GM21528 (cell line): ENCODE results near the gene DUSP3.

Experiments used
- ATAC-seq: cut with Tn5 transposase; IDR thresholded peaks from one replicate; pipeline ENCODE4 v1.9.1; 2021; ENCODE audit warnings: mild to moderate bottlenecking, moderate library complexity; ENCODE audit not compliant: unreplicated experiment, low FRiP score

Gene DUSP3

DNA sequence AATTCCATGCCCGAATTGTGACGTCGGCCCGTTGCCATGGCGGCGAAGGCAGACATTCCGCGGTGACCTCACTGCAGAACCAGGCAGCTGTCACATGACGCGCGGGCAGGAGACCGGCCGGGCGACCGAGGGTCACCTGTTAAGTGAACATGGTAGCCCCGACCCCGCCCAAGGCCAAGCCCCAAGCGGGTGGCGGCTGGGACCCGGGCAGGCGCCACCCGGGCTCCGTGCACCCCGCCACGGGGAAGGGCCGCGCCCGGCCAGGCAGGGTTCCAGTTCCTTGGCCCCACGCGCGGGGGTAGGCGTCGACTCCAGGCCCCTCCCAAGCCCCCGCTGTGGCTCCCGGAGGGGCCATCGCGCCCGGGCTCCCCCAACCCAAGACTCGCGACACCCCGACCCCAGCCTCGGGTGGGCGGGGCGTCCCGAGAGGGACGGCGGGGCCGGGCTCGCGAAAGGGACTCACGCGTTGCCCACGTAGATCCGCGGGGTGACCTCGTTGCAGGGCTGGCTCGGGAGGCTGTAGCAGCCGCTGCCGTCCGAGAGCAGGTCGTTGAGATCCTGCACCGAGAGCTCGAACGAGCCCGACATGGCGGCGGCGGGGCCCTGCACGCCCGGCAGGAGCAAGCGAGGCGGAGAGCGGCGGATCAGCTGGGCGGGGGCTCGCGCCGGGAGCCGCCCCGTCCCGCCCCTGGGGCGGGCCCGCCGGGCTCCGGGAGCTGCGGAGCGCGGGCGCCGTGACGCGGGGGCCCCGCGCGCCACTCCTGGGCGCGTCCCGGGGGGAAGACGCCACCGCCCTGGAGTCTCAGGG, at the start of gene DUSP3:
Gene DUSP3, minus strand, starts transcription at position 641 of the 808 bp plus-strand sequence. Its CDS starts 53 bp downstream, at position 588.
- peak; percentile 76 for ATAC-seq

DNA sequence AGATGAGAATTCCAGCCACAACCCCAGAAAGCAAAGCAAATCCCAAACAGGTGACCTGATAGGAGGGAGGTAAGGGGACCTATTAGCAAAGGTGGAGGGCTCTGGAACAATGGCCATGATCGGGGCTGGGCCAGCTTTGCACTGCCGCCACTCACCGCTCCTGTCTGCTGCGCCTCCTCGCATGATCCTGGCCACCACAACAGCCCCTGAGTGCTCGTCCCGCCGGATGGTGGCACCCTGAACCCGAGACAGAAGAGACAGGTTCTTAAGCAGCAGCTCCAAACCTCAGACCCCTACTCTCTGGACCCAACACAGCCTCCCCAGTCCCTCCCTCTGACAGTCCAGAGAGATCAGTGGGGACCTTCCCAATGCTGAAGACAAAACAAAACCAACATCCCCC, 48.8 kb upstream of the DUSP3 start:
- ATAC-seq: no peak

DNA sequence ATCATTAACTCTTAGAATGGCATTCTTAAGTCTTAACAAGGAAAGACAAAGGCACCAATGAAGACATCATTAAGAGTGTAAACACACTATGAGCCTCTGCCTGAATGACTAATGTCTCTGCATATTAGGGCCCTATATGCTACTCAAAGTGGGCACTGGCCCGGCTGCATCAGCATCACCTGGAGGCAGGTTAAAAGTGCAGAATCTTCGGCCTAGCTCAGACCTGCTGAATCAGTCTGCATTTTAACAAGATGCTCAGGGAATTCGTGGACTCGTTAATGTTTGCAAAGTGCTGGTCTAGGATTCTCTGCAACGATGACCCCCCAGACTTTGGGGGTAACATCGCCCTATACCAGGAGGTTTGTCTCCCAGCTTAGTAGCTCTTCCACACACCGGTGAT, 47.4 kb upstream of the DUSP3 start:
- no peak for ATAC-seq

DNA sequence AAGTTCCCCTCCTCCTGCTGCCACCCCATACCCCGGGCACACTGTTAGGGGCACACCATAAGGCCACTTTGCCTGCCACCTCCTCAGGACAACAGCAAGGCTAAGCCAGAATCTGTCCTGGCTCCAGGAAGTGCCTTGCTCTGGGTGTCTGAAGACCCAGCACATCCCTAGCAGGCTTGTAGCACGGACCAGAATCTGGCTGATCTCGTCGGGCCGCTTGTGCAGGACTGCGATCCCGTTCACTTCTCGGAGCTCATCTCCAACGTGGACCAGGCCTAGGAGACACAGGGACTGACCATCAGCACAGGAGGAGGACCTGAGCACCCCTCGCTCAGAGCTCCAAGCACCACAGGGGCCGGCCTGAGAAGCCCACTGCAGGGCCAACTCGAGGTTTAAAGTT, 46.8 kb upstream of the DUSP3 start:
- ATAC-seq: no peak

DNA sequence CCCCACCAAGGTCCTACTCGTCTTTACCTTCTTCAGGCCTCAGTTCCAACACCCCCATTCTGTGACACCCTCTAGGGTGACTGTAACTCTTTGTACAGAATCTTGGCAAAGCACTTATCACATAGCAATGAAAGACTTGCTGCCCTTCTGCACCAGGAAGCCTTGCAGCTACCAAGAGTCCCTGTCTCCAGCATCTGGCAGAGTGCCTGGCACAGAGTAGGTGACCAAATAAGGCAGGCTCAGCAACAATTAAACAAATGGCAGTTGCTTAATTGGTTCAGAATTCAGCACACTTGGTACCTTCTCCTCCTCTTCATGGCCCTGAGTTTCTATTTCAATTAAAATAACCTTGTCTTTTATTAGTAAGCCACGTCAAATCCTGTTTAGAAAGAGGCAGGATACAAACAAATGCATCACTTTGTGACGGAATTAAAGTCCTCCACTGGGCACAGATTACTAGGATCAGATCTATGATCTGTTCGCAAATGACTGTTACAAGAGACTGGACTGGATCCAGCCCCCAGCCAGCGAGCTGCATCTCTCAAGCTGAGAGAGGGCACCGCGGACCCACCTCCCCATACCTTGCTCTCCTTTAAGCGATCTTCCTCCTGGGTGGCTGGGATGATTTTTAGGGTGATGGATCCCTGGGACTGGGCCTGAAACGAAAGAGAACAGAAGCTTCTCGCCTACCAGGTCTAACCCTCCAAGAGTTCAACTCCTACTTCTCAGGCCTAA, 44.7 kb upstream of the DUSP3 start:
- ATAC-seq: no peak

DNA sequence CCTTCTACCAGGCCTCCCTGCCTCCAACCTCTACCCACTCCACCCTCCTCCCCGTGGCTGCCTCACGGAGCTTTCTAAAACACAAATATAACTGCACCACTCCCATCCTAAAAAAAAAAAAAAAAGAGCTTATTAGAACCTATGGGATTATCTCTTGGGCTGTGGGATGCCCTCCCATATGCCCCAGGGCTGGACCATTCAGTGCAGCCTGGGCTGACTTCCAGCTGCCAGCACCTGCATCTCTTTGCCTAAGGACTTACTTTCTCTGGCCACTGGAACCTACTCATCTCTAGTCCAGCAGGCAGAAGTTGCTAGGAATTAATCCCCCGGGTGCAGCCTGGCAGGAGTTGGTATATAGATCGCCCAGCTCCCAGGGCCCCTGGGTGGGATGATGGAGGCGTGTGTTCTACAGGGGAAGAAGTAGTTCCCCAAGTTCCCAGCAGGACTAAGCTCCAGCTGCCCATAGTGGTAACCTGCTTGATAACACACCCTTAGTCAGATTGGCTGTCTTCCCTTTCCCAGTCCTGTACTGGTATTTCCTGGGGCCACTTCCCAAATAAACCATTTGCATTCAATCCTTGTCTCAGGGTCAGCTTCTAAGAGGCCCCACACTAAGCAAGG, 43.9 kb upstream of the DUSP3 start:
- no peak for ATAC-seq

DNA sequence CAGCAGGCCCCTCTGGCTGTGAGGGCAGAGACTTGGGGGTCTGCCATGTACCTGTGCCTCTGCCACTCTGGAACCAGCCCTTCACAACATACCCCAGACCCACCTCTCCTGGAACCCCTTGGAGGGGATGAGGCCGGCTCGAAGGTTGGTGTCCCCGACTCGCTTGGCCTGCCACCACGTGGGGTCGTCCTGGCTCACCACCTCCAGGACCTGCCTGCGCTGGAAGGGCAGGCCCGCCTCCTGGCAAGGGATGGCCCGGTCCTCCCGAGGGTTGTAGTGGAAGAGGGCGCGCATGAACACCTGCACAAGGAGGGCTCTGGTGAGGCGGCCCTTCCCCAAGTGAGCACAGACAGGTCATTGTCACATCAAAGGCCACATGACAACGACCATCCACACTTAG, 42.0 kb upstream of the DUSP3 start:
- ATAC-seq: no peak

DNA sequence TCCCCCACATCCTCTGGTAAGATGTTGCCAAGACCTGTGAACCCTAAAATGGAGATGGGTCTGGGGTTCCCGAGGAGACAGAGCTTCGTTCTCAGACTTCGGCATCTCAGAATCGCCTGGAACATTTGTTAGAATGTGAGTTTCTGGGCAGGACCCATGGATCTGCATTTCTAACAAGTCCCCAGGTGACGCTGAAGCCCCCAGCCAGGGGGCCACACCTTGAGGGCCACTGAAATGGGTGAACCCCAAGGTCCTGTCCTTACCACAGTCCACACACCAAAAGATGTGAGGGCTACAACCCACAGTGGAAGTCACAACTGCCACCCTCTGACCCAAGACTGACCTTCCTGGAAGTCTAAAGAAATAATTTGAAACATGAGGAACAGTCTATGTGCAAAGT, 40.2 kb upstream of the DUSP3 start:
- no peak for ATAC-seq

DNA sequence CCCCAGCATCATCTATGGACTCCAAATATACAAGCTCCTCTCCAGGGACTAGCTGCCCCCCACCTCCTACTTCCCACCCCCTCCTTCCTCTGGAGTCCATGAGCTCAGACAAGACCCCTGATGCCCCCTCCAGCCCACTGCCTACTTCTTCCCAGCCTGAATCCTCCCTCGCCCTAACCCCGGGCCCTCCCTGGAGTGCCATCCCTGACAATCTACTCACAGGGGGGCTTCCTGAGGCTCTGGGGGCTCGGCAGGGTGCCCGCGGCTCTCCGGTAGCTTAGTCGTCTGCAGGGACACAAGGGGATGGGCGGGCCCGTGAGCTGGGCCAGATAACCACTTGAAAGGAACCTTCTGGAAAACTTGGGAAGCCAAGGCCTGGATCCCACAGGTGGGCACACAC, 39.0 kb upstream of the DUSP3 start:
- no peak for ATAC-seq

DNA sequence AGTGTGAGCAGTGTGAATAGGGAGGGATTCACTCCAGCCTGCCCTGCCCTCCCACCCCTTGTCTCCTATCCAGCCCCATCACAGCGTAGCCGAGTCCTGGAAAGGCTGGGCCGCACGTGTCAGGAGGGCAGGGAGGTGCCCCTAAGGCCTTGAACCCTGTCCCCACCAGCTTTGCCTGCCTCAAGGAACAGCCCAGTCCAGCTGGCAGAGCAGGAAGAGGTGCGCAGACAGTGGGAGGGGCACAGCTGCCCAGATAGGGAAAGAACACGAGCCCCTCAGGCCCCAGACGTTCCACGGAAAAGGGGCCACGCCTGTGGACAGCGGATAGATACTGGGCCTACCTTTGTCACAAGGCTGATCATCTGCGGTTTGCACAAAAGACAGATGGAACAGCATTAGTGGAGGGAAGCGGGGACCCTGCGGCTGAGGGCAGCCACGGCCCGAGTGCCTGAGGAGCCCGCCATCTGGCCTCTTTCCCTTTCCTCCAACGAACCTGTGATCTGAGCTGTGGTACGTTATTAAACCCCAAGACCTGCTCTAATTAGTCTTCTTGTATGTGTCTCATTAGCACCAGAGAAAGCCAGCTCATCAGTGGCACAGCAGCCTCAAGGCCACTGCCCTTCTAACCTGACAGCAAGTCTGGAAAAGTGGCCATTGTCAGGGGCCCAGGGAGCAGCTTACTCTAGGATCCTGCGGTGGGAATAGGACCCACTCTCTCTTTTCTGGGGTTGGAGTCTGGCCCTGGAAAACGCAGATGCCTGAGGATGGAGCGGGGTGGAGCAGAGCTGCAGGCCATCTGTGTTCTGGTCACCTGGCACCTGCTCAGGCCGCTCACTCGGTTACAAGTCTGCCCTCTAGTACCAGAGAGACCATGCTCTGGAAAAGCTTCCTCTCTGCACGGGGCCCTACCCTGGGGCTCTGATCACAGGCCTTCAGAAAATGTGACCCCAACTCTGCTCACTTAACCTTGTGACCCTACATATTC, 37.9 kb upstream of the DUSP3 start:
- ATAC-seq: no peak

DNA sequence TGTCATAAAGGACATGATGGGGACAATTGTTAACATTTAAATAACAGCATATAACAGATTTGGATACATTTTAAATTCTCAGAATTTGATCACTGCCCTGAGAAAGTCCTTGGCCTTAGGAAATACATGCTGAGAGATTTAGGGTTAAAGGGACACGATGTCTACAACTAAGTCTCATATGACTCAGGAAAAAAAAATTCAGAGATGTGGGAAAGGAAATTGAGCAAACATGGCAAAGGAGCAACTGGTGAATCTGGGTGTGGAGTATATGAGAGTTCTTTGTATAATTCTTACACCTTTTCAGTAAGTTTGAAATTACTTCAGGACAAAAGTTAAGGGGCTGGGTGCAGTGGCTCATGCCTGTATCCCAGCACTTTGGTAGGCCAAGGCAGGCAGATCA, 35.9 kb upstream of the DUSP3 start:
- no peak for ATAC-seq

DNA sequence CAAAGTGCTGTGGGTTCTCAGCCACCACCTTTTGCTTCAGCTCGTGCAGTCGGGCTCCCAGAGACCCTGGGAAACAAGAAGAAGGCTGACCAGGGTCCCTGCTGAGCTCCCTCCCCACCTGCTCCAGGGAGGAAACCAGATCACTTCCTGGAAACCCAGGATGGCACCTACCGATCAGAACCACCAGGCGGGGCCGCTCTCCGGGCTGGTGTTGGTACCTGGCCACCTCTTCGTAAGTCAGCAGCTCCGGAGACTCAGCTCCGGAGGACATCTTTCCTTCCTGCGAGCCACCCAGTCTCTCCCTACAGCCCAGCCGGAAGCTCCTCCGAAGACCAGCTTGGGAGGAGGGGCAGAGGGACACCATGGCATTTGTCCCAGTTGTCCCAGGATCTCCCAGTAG, 35.2 kb upstream of the DUSP3 start:
- ATAC-seq: no peak

DNA sequence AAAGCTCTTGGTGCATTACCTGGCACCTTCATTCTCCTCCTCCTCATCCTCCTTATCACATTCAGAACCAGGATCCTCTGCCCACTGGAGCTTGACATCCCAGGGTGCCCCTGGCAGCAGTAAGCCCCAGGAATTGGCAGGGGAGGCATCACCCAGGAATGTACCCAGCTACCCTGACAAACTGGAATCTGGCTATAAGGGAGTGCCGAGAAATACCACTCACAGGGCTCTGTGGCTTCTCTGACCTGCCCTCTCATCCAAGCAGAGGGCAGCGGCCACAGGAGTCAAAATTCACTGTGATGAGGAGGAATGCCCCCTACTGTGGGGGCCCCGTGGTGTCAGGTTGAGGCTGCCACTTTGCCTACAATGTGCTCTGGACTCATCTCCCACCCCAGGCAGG, 34.6 kb upstream of the DUSP3 start:
- ATAC-seq: no peak

DNA sequence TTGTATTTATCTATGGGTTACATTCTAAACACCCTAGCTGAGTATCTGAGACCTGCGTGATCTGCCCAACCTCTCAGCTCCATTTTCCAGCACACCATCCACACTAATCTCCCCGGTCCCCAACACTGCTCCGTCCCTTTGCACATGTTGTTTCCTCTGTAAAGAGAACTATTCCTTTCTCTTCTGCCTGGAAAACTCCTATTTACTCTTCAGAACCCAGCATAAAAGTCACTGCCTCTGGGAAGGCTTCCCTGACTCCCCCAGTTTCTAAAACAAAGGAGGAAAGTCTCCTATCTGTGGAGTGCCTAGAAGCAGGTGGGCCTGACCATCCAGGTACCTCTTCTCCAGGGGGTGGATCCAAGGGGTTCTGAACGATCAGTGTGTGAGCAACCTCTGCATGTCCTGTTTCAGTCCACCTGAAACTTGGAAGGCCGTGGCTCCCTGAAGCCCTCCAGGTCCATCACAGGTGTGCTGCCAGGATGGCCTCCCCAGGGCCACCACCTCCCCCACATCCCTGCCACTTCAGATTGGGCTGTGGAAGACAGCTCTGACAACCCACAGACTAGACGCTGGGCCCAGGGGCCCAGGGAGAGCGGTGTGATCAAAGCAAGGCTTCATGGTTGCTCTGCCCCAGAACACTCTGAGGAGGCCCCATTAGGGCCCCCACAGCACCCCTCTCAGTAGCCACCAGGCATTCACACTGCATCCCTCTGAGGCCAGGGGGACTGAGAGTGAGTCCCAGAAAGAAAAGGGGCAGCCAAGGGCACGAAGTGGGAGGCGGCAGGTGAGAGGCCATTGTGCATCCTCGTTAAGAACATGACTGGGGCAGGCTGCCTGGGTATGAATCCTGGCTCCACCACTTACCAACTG, 33.9 kb upstream of the DUSP3 start:
- ATAC-seq: no peak

DNA sequence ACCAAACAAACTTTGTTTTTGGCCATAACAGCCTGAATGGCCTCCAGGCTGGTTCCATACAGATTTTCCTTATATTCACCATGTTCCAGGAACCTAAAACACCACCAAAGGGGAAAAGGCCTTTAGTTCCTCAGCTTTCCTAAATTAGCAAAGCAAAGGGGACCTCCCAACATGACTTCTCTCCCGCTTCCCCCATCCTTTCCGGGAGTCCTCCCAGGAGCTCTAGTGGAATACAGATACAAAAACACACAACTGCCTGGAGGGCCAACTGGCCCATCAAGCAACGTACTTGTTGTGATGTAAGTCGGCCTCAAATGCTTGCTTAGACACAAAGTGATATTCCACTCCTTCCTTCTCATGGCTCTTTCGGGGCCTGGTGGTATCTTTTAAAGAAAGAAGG, 32.0 kb upstream of the DUSP3 start:
- ATAC-seq: no peak

DNA sequence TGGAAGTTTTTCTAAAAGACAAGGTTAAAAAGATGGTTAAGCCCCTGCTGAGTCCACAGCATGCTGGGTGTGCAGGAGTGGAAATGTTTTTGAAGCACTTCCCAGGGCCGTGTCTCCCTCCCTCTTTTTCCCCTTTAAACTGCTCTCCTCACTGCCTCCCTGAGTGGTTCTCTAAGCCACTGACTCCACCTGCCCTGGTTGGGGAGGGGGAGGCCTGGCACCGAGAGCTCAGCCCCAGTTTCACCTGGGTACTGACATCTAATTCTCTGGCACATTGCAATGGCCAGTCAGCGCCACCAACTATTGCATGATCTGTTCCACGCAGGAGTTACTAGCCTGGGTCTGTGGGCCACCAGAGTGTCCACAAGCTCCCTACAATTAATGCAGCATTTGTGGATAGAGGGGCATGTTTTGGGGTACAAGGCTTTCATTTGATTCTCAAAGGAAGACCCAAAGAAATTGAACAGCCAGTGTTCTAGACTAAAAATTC, 31.5 kb upstream of the DUSP3 start:
- no peak for ATAC-seq

DNA sequence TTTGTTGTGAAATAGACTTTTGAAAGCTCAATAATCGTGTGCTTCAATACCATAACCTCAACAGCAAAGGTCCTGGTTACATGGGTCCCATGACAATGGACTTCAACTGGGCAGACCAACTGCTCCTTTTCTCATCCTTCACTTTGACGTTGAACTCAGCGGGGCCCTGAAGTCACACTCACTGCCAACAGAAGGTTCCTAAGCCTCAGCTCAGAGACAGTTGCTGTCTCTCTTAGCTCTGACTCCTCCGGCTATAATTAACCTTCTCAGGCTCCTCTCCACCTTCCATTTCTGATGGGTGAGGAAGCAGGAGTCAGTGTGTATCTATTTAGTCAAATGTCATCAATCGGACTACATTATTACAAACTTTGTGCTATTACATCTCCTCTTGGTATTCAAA, 30.3 kb upstream of the DUSP3 start:
- ATAC-seq: no peak

DNA sequence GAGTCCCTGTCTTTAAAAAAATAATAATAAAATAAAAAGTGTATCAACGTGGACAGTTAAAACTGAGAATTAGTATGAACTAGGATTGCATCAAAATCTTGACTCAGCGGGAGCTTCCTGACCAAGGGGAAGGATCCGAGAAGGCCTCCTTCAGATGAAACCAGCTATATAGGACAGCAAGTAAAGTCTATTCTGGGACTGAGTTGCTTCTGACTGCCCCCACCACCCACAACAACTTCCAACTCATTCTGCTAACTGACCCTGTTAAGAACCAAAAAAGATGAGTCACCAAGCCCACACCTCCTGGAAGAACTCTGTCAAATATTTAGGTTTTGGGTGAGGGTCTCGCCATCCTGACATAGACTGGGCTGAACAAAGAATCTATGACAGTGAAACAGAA, 29.3 kb upstream of the DUSP3 start:
- no peak for ATAC-seq

DNA sequence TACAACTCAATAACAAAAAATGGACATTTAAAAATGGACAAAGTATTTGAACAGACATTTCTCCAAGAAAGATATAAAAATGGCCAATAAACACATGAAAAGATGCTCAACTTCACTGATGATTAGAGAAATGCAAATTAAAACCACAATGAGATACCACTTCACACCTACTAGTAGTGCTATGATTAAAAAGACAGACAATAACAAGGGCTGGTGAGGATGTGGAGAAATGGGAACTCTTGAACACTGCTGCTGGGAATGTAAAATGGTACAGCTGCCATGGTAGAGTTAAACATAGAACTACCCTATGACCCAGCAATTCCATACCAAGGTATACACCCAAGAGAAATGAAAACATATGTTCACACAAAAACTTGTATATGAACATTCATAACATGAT, 26.3 kb upstream of the DUSP3 start:
- ATAC-seq: no peak
